HCT116 (cell line): Measurements from ENCODE around the gene PPIF. TPM values are rescaled to one million over a fixed set of nuclear protein-coding genes. Genes with fewer than 3 reads are reported as not detected.
A peak's percentile ranks its signal among the peaks of the same experiment; 100 is the strongest.

Experiments
- ATAC-seq: fragments of 200-7000 bp; cut with Tn5 transposase; 2 replicates; pipeline ENCODE4 v1.9.1; 2020; ENCODE audit warnings: mild to moderate bottlenecking, moderate library complexity
- BruUV-seq: library from RNA; stranded (reverse); fragments of 400-500 nt; replicated peaks from 2 replicates; lab custom pipeline; 2021; lab: Mats Ljungman, UMichigan
- CTCF ChIA-PET: fragments of 300-600 bp; sonication (Branson Sonifier 250); formaldehyde crosslinking; loops from one replicate; lab custom pipeline; 2021; ENCODE audit warnings: antibody characterized with exemption; lab: Charles Lee
- POLR2A ChIA-PET: fragments of 300-600, 350-600 bp; sonication (Branson Sonifier 250); formaldehyde crosslinking; loops from one replicate; lab custom pipeline; 2021; ENCODE audit warnings: antibody characterized with exemption; lab: Charles Lee
- RAD21 ChIA-PET, 2 experiments: fragments of 300-600 bp; sonication (Branson Sonifier 250); formaldehyde crosslinking; loops; one replicate each; lab custom pipeline; 2023; ENCODE audit warnings: low total read pairs in 2 of 2; ENCODE audit not compliant: uncharacterized antibody in 2 of 2, unreplicated experiment in 2 of 2, low non-redundant PET in 1 of 2; lab: Charles Lee
- DNase-seq: peaks from one replicate; pipeline ENCODE4 v3.0.0-alpha.2; 2010; ENCODE audit warnings: low read depth, low spot score
- H2AFZ ChIP-seq: fragments of 200-600 bp; shearing (Covaris generic), sonication (generic); 2 replicates; pipeline ENCODE4 v1.6.1; 2017; ENCODE audit warnings: low read depth, mixed run types, mixed read lengths, antibody characterized with exemption, low read length; ENCODE audit not compliant: poor library complexity, severe bottlenecking
- H3K27ac ChIP-seq: 2 replicates; pipeline ENCODE4 v1.5.1; 2012; ENCODE audit warnings: low read depth, low read length
- H3K27me3 ChIP-seq: fragments of 200-600 bp; sonication (generic); 2 replicates; pipeline ENCODE4 v1.6.1; 2016; ENCODE audit warnings: mixed run types, low read length, mixed read lengths; ENCODE audit not compliant: insufficient read depth
- H3K36me3 ChIP-seq, 2 experiments: fragments of 200-500 bp in 1 of 2; fragments of 200-600 bp in 1 of 2; sonication (Bioruptor generic) in 1 of 2; sonication (generic) in 1 of 2; 2 replicates each; pipeline versions ENCODE4 v1.5.1 to v1.6.1; 2014 to 2016; ENCODE audit warnings: low read length in 2 of 2, inconsistent platforms in 1 of 2, mixed read lengths in 1 of 2, mixed run types in 1 of 2; ENCODE audit not compliant: insufficient read depth in 2 of 2, control insufficient read depth in 1 of 2
- H3K4me1 ChIP-seq, 2 experiments: fragments of 200-600 bp in 1 of 2; sonication (generic) in 1 of 2; 2 replicates each; pipeline versions ENCODE4 v1.5.1 to v1.6.1; 2012 to 2017; ENCODE audit warnings: low read length in 2 of 2, inconsistent platforms in 1 of 2, mild to moderate bottlenecking in 1 of 2, mixed read lengths in 1 of 2, mixed run types in 1 of 2, moderate library complexity in 1 of 2; ENCODE audit not compliant: insufficient read depth in 2 of 2, control insufficient read depth in 1 of 2
- H3K4me2 ChIP-seq: fragments of 200-600 bp; sonication (generic); 2 replicates; pipeline ENCODE4 v1.6.1; 2017; ENCODE audit warnings: mixed run types, low read length, mixed read lengths
- H3K4me3 ChIP-seq, 2 experiments: fragments of 200-600 bp in 1 of 2; sonication (generic) in 1 of 2; replicated peaks in 1 of 2; 2 replicates each; pipeline ENCODE4 v1.5.1; 2011 to 2016; ENCODE audit warnings: low read length in 2 of 2, control low read depth in 1 of 2, low read depth in 1 of 2, mild to moderate bottlenecking in 1 of 2, mixed read lengths in 1 of 2, mixed run types in 1 of 2
- H3K79me2 ChIP-seq: fragments of 200-600 bp; sonication (generic); 2 replicates; pipeline ENCODE4 v1.6.1; 2017; ENCODE audit warnings: mild to moderate bottlenecking, mixed run types, low read length, moderate library complexity, mixed read lengths; ENCODE audit not compliant: insufficient read depth
- H3K9ac ChIP-seq: fragments of 200-600 bp; sonication (generic); 2 replicates; pipeline ENCODE4 v1.6.1; 2016; ENCODE audit warnings: low read length, mixed read lengths
- H3K9me2 ChIP-seq: fragments of 200-600 bp; sonication (generic), shearing (Covaris generic); 2 replicates; pipeline ENCODE4 v1.6.1; 2017; ENCODE audit warnings: mixed run types, mild to moderate bottlenecking, moderate library complexity; ENCODE audit not compliant: insufficient read depth
- H3K9me3 ChIP-seq, 2 experiments: fragments of 200-500 bp in 1 of 2; fragments of 200-600 bp in 1 of 2; sonication (Bioruptor generic) in 1 of 2; sonication (generic) in 1 of 2; 2 replicates each; pipeline ENCODE4 v1.6.1; 2014 to 2017; ENCODE audit warnings: low read length in 2 of 2, mixed read lengths in 2 of 2, inconsistent platforms in 1 of 2, low read depth in 1 of 2, mild to moderate bottlenecking in 1 of 2, mixed run types in 1 of 2, moderate library complexity in 1 of 2; ENCODE audit not compliant: control insufficient read depth in 1 of 2, insufficient read depth in 1 of 2
- H4K20me1 ChIP-seq: fragments of 200-600 bp; sonication (generic), shearing (Covaris generic); 2 replicates; pipeline ENCODE4 v1.6.1; 2017; ENCODE audit warnings: mixed run types, mild to moderate bottlenecking, moderate library complexity; ENCODE audit not compliant: insufficient read depth
- CBX3 ChIP-seq: IDR thresholded peaks from 2 replicates; pipeline ENCODE4 v1.6.1; 2012; ENCODE audit warnings: low read depth
- CEBPB ChIP-seq: IDR thresholded peaks from 2 replicates; pipeline ENCODE4 v1.6.1; 2012; ENCODE audit warnings: low read depth
- CTCF ChIP-seq, 3 experiments: fragments of 200-600 bp in 1 of 3; sonication (generic) in 1 of 3; IDR thresholded peaks in 2 of 3; conservative IDR thresholded peaks in 1 of 3; 2 replicates each; pipeline ENCODE4 v1.5.1; 2012 to 2017; ENCODE audit warnings: low read depth in 2 of 3, low read length in 2 of 3, antibody characterized with exemption in 1 of 3, borderline replicate concordance in 1 of 3, control low read depth in 1 of 3, mild to moderate bottlenecking in 1 of 3, mixed read lengths in 1 of 3, mixed run types in 1 of 3, moderate library complexity in 1 of 3; ENCODE audit not compliant: insufficient read depth in 1 of 3
- EGR1 ChIP-seq: IDR thresholded peaks from 2 replicates; pipeline ENCODE4 v1.6.1; 2012; ENCODE audit warnings: low read depth
- EZH2 ChIP-seq: fragments of 200-600 bp; sonication (generic); IDR thresholded peaks from 2 replicates; pipeline ENCODE4 v1.6.1; 2017; ENCODE audit warnings: antibody characterized with exemption, mixed run types
- EZH2phosphoT487 ChIP-seq: fragments of 200-600 bp; IDR thresholded peaks from 2 replicates; pipeline ENCODE4 v1.6.1; 2018; ENCODE audit warnings: antibody characterized with exemption, borderline replicate concordance
- FOSL1 ChIP-seq: IDR thresholded peaks from 2 replicates; pipeline ENCODE4 v1.6.1; 2012; ENCODE audit warnings: low read depth
- JUND ChIP-seq: IDR thresholded peaks from 2 replicates; pipeline ENCODE4 v1.6.1; 2012
- MAX ChIP-seq: IDR thresholded peaks from 2 replicates; pipeline ENCODE4 v1.6.1; 2012
- REST ChIP-seq: IDR thresholded peaks from 2 replicates; pipeline ENCODE4 v1.6.1; 2012; ENCODE audit warnings: low read depth
- SIN3A ChIP-seq: IDR thresholded peaks from 2 replicates; pipeline ENCODE4 v1.6.1; 2012; ENCODE audit warnings: low read depth
- SP1 ChIP-seq: IDR thresholded peaks from 2 replicates; pipeline ENCODE4 v1.6.1; 2012; ENCODE audit warnings: low read depth
- SRF ChIP-seq: IDR thresholded peaks from 2 replicates; pipeline ENCODE4 v1.6.1; 2012; ENCODE audit warnings: low read depth
- ZFX ChIP-seq: fragments of 450-650 bp; IDR thresholded peaks from 2 replicates; pipeline ENCODE4 v1.6.1; 2017
- intact Hi-C: fragments of 100-400 bp; cut with micrococcal nuclease; formaldehyde crosslinking; loops from 2 replicates; pipeline ENCODE4 v1.10.0; 2022
- total RNA-seq: library from RNA; stranded (reverse); gene quantifications from one replicate; pipeline ENCODE4 v1.2.1, GENCODE V29; 2021; ENCODE audit not compliant: unreplicated experiment

The PPIF gene
- total RNA-seq, 1 experiment from 2014 or later: 85.0 TPM

GRCh38 chr10:79347894-79348639 is 798 bp downstream of the PPIF start:
- DNase-seq (peak; percentile 8), ATAC-seq (peak; percentile 60)
- peaks cover 12% of the 10 kb centered on the region; the same call in 1 of the 2 replicates for H4K20me1 ChIP-seq
- no peaks in the 10 kb centered on the region for H3K9me2 ChIP-seq
- H3K27me3 ChIP-seq: no peaks in the 10 kb centered on the region
- no peaks in the 10 kb centered on the region for H3K9me3 ChIP-seq
- ChIA-PET CTCF (interaction anchor here (2.0 kb wide), 1 partner anchor 26 kb away, joined by 5 read pairs; no protein-coding TSS in a partner anchor), RAD21 (no interaction called here), POLR2A (interaction anchor here (0.8 to 0.9 kb wide), 2 partner anchors 10 to 140 kb away, joined by 3 read pairs; no protein-coding TSS in a partner anchor)
- peaks cover 27 to 44% of the 10 kb centered on the region in 2 experiments; a peak in 3 of 4 replicates for H3K36me3 ChIP-seq
- H3K9ac ChIP-seq: peak overlapping the region; percentile 100
- intact Hi-C loops: no loop called here
- H3K4me3 ChIP-seq: peak overlapping the region; percentile 85 to 99
- peak overlapping the region; percentile 90 for H3K27ac ChIP-seq
- TF ChIP-seq CTCF (IDR thresholded peaks at IDR 0.05 in 2 of 3, conservative IDR thresholded peaks at IDR 0.05 in 1 of 3; ENCODE audit: borderline replicate concordance in 1 of 3, insufficient read depth in 1 of 3, low read depth in 2 of 3, low read length in 2 of 3) (no peak), SRF (no peak), EZH2phosphoT487 (no peak), CEBPB (no peak; the same call in 1 of the 2 replicates), CBX3 (0 out of 2 replicates have a peak, but pooled peaks have one; percentile 6), JUND (no peak), SP1 (no peak), REST (no peak), SIN3A (peak; percentile 33; the same call in 1 of the 2 replicates), EZH2 (no peak), MAX (peak; percentile 94), EGR1 (no peak), ZFX (peak; percentile 71), FOSL1 (no peak)
- H2AFZ ChIP-seq: no peak overlapping the region
- H3K79me2 ChIP-seq: peaks cover 54% of the 10 kb centered on the region
- H3K4me1 ChIP-seq: peaks cover 7 to 31% of the 10 kb centered on the region in 2 experiments; a peak in 3 of 4 replicates
- H3K4me2 ChIP-seq: peak overlapping the region; percentile 97
- BruUV-seq: no TSS peak
